ENCODE data around the gene CTNND2.
A peak's percentile ranks its signal among the peaks of the same experiment; 100 is the strongest.
"Not testable (repeated sequence)": the region's sequence is repeated elsewhere in the genome, so short reads cannot be mapped to it uniquely, and the experiment has no call there.

The CTNND2 gene

GRCh38 chr5:11467588-11467987, 436.7 kb downstream of the CTNND2 start:
- no peak for DNase-seq (ENCODE audit: low read depth)

GRCh38 chr5:11459716-11460115, 444.5 kb downstream of the CTNND2 start:
- no peak for DNase-seq (ENCODE audit: low read depth)

GRCh38 chr5:11455505-11455904, 448.7 kb downstream of the CTNND2 start:
- no peak for DNase-seq (ENCODE audit: low read depth)

GRCh38 chr5:11452852-11453251, 451.4 kb downstream of the CTNND2 start:
- no peak for DNase-seq (ENCODE audit: low read depth)

- DNase-seq (ENCODE audit: low read depth) = no peak
These were observed 454.3 kb downstream of the CTNND2 start for GRCh38 chr5:11449966-11450365.

- no peak for DNase-seq (ENCODE audit: low read depth)
These were observed 455.0 kb downstream of the CTNND2 start for GRCh38 chr5:11449217-11449616.

GRCh38 chr5:11443831-11444230, 460.4 kb downstream of the CTNND2 start:
- DNase-seq (ENCODE audit: low read depth) = no peak

- DNase-seq (ENCODE audit: low read depth) = no peak
These were observed 472.1 kb downstream of the CTNND2 start for GRCh38 chr5:11432116-11432515.

- no peak for DNase-seq (ENCODE audit: low read depth)
These were observed 475.0 kb downstream of the CTNND2 start for GRCh38 chr5:11429254-11429653.

GRCh38 chr5:11427569-11427968, 476.7 kb downstream of the CTNND2 start:
- DNase-seq (ENCODE audit: low read depth) = no peak

- no peak for DNase-seq (ENCODE audit: low read depth)
These were observed 477.8 kb downstream of the CTNND2 start for GRCh38 chr5:11426442-11426841.

GRCh38 chr5:11422342-11422741, 481.9 kb downstream of the CTNND2 start:
- no peak for DNase-seq (ENCODE audit: low read depth)

- no peak for DNase-seq (ENCODE audit: low read depth)
These were observed 483.3 kb downstream of the CTNND2 start for GRCh38 chr5:11420969-11421368.

GRCh38 chr5:11415751-11416150, 488.5 kb downstream of the CTNND2 start:
- no peak for DNase-seq (ENCODE audit: low read depth)

GRCh38 chr5:11414732-11415131, 489.5 kb downstream of the CTNND2 start:
- DNase-seq (ENCODE audit: low read depth) = not testable (repeated sequence)

GRCh38 chr5:11411621-11412020, 492.6 kb downstream of the CTNND2 start:
- DNase-seq (ENCODE audit: low read depth) = no peak

- no peak for DNase-seq (ENCODE audit: low read depth)
These were observed 496.6 kb downstream of the CTNND2 start for GRCh38 chr5:11407556-11408145.

GRCh38 chr5:11400316-11400715, 503.9 kb downstream of the CTNND2 start:
- no peak for DNase-seq (ENCODE audit: low read depth)

GRCh38 chr5:11398728-11399127, 505.5 kb downstream of the CTNND2 start:
- DNase-seq (ENCODE audit: low read depth) = no peak

- no peak for DNase-seq (ENCODE audit: low read depth)
These were observed 506.7 kb downstream of the CTNND2 start for GRCh38 chr5:11397549-11397948.

- no peak for DNase-seq (ENCODE audit: low read depth)
These were observed 507.3 kb downstream of the CTNND2 start for GRCh38 chr5:11396917-11397316.

GRCh38 chr5:11394933-11395332, 509.3 kb downstream of the CTNND2 start:
- no peak for DNase-seq (ENCODE audit: low read depth)

GRCh38 chr5:11390291-11390767, 513.9 kb downstream of the CTNND2 start:
- peak; percentile 92 for DNase-seq (ENCODE audit: low read depth)

GRCh38 chr5:11387382-11387781, 516.9 kb downstream of the CTNND2 start:
- no peak for DNase-seq (ENCODE audit: low read depth)
